Stromal cell of bone marrow (primary cell): ENCODE measurements around the gene BEND3.
"Not testable (repeated sequence)": the region's sequence is repeated elsewhere in the genome, so short reads cannot be mapped to it uniquely, and the experiment has no call there.

Experiments used
- DNase-seq: peaks from one replicate; pipeline ENCODE4 v3.0.0-alpha.2; 2012; ENCODE audit warnings: low read depth

The BEND3 gene

GRCh38 chr6:107114926-107115694 is at the start of gene BEND3:
TSS of gene BEND3 (minus strand) at chr6:107115515. CDS start at chr6:107099285, 16,230 bp downstream.
- no peak for DNase-seq

- not testable (repeated sequence) for DNase-seq
Measured at GRCh38 chr6:107164299-107164698, 49.0 kb upstream of the BEND3 start.

DNA sequence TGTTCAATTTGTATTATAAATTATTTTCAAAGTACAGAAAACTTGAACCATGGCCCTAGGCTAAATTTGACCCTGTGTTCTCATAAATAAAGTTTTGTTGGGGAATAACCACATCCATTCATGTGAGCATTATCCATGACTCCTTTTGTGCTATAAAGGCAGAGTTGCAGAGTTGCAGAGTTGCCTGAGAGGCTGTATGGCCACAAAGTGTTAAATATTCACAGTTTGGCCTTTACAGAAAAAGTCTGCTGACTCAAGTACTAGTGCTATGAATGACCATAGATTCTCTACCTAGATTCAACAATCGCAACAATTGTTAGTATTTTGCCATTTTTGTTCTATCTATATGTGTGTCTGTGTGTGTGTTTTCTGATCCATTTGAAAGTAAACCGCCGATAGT is 46.2 kb upstream of the BEND3 start:
- DNase-seq: no peak

DNA sequence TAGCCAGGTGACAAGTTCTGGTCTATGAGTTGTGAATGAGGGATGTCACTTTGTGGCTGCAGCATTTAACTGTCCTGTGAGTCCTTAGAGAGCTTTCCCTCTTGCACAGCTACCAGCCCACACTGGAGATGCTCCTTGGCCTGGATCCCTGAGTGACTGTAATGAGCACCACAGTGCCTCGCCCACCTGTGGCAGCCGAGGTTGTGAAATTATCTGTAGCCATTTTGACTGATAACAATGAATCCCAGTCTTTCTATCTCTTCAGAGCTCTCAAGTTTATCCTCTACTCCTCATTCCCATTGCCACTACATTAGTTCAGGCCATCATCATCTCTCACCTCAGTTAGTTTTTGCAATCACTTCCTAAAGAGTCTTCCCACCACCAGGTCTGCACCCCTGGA is 41.3 kb upstream of the BEND3 start:
- DNase-seq: no peak

- DNase-seq: no peak
Measured at GRCh38 chr6:107154801-107155160, 39.5 kb upstream of the BEND3 start.

DNA sequence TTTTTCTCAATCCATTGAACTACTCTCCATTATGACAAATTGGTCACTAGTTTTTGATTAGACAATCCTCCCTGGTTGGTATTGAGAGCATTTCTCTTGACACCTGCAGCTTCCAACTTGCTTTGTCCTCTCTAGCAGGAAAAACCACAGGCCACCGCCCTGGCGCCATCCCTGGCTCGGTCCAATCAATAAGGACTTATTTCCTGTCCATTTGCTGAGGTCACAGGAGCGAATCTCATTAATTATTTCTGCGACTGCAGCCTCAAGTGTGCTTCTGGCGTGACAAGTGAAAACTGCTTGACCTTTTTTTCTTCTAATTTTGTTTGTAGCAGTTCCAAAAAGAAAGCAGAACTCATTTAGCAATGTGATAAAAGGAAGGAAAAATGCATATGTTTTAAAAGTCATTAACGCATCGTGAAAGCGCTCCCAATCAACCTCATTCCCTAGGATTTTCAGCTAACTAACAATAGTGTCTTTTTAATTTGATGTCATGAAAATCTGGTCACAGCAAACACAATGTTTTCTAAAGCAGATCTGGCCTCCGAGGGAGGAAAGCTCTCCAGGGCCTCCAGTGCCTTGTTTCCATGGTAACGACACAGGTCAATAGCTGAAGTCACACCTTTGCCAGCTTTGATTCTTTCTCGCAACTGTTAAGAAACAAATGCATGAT is 39.0 kb upstream of the BEND3 start:
- DNase-seq: no peak

- no peak for DNase-seq
Measured at GRCh38 chr6:107152638-107153430, 37.5 kb upstream of the BEND3 start.

DNA sequence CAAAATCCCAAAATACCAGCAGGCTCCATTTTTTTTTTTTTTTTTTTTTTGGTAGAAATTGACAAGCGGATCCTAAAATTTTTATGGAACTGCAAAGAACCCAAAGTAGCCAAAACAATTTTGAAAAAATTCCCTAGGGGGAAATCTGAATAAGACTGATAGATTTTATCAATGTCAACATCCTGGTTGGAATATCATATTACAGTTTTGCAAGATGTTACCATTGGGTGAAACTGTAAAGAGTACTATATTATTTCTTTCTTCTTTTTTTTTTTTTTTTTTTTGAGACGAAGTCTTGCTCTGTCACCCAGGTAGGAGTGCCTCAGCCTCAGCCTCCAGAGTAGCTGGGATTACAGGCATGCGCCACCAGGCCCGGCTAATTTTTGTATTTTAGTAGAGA is 29.4 kb upstream of the BEND3 start:
- no peak for DNase-seq

- no peak for DNase-seq
Measured at GRCh38 chr6:107144014-107144413, 28.7 kb upstream of the BEND3 start.

- no peak for DNase-seq
Measured at GRCh38 chr6:107140581-107140980, 25.3 kb upstream of the BEND3 start.

DNA sequence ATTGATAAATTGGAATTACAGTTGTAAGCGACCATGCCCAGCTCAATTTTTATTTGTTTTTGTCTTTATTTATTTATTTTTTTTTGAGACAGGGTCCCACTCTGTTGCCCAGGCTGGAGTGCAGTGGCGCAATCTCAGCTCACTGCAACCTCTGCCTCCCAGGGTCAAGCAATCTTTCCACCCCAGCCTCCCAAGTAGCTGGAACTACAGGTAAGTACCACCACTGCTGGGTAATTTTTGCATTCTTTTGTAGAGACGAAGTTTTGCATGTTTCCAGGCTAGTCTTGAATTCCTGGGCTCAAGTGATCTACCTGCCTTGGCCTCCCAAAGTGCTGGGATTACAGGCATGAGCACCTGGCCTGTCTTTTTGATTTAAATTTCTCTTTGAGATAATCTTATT is 21.0 kb upstream of the BEND3 start:
- not testable (repeated sequence) for DNase-seq

GRCh38 chr6:107135048-107135680 is 19.8 kb upstream of the BEND3 start:
- DNase-seq: not testable (repeated sequence)

DNA sequence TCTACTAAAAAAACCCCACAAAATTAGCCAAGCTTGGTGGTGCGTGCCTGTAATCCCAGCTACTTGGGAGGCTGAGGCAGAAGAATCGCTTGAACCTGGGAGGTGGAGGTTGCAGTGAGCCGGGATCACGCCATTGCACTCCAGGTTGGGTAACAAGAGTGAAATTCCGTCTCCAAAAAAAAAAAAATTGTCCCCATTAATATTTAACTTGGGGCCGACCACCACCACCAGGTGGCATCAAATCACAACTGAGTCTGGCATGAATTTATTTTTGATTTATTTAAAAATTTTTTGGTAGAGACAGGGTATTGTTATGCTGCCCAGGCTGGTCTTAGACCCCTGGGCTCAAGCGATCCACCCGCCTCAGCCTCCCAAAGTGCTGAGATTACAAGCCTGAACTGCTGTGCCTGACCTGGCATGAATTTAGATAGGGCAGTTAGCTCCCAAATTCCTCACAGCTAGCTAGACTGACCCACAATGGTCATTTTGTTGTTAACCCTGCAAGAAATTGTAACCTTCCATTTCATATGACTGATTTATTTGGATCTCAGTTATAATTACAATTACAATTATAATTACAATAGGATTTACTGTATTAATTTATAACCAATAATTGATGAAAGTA is 17.1 kb upstream of the BEND3 start:
- DNase-seq: no peak

GRCh38 chr6:107129370-107129925 is 14.1 kb upstream of the BEND3 start:
- no peak for DNase-seq

GRCh38 chr6:107128577-107128976 is 13.3 kb upstream of the BEND3 start:
- no peak for DNase-seq

- DNase-seq: no peak
Measured at GRCh38 chr6:107128175-107128574, 12.9 kb upstream of the BEND3 start.

GRCh38 chr6:107125771-107126170 is 10.5 kb upstream of the BEND3 start:
- no peak for DNase-seq

DNA sequence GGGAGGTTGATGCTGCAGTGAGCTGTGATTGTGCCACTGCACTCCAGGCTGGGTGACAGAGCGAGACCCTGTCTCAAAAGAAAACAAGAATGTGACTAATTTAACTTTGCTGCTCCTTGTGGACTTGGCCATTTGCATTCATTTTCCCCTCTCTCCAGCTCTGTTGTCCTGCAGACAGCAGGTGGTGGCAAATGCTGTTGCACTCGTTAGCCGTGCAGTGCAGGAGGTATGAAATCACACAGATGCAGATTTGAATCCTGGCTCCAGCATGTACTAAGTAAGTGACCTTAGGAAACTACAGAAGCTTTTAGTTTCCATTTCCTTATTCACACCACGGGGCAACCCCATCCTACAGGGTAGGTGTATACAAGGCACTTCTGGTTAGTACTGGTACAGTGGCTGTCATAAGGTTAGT is 9.6 kb upstream of the BEND3 start:
- DNase-seq: no peak

DNA sequence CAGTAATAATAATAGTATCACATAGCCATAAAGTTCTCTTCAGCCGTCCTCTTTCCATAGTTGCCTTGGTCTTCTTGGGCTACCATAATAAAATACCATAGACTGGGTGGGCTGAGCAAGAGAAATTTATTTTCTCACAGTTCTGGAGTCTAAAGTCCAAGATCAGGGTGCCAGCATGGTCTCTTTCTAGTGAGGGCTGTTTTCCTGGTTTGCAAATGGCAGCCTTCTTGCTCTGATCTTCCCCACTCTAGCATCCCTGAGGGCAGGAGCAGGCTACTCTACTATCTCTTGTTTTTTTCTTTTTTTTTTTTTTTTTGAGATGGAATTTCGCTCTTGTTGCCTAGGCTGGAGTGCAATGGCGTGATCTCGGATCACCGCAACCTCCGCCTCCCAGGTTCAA is 8.2 kb upstream of the BEND3 start:
- DNase-seq: no peak

DNA sequence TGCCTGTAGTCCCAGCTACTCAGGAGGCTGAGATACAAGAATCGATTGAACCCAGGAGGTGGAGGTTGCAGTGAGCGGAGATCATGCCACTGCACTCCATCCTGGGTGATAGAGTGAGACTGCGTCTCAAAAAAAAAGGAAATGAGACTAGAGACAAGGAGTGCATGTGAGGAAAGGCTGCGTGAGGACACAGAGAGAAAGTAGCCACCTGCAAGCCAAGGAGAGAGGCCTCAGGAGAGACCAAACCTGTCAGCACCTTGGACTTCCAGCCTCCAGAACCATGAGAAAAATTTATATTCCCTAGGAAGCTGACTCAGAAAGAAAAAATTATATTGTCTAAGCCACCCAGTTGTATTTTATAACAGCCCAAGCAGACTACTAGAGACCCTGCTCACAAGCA is 7.4 kb upstream of the BEND3 start:
- no peak for DNase-seq

- no peak for DNase-seq
Measured at GRCh38 chr6:107121964-107122495, 6.7 kb upstream of the BEND3 start.
